ENCODE measurements around the gene PTGDR2. TPM values are rescaled to one million over a fixed set of nuclear protein-coding genes. Genes with fewer than 3 reads are reported as not detected.

PTGDR2 gene
- total and polyA plus RNA-seq, 2 experiments from 2014 or later: 0.69 to 1.3 TPM

- WGBS (ENCODE audit: low lambda C conversion rate, missing lambda C conversion rate): under 1% methylated on average over 57 of the region's 57 CpGs
- Histone ChIP-seq H3K36me3 (replicated peaks; ENCODE audit: insufficient read depth, low read depth) (no peaks in the 10 kb centered on the region), H4K20me1 (ENCODE audit: insufficient read depth, poor library complexity, severe bottlenecking) (no peaks in the 10 kb centered on the region), H3K27me3 (no peaks in the 10 kb centered on the region), H2AFZ (peak within 1 kb of the TSS; percentile 92), H3K9me3 (ENCODE audit: low read depth) (no peaks in the 10 kb centered on the region), H3K4me1 (ENCODE audit: insufficient read depth) (peaks cover 23% of the 10 kb centered on the region), H3K79me2 (peaks cover 35% of the 10 kb centered on the region), H3K9me2 (replicated peaks; ENCODE audit: insufficient read depth) (no peaks in the 10 kb centered on the region), H3K4me2 (peak within 1 kb of the TSS; percentile 92), H3K4me3 (peak within 1 kb of the TSS; percentile 76), H3K27ac (peak within 1 kb of the TSS; percentile 77)
- DNase-seq (ENCODE audit: low spot score): peak; percentile 98
- no peak for TF ChIP-seq CTCF (IDR thresholded peaks at IDR 0.05; ENCODE audit: poor library complexity)
- TF ChIP-seq EZH2phosphoT487 (IDR thresholded peaks at IDR 0.05; ENCODE audit: low read depth, severe bottlenecking, unreplicated experiment): no peak
- TF ChIP-seq EZH2 (IDR thresholded peaks at IDR 0.05; ENCODE audit: borderline replicate concordance): no peak
These were observed 13.7 kb downstream of the PTGDR2 start, which contains the start of gene CCDC86 for GRCh38 chr11:60841797-60842667. Gene CCDC86, plus strand, starts transcription at chr11:60842113. Its CDS starts 12 bp downstream, at chr11:60842125.

GRCh38 chr11:60840470-60841430 is 15.0 kb downstream of the PTGDR2 start:
- peak overlapping the region; percentile 73 for H3K4me2 ChIP-seq
- H3K4me3 ChIP-seq: no peak overlapping the region
- no peaks in the 10 kb centered on the region for H4K20me1 ChIP-seq (ENCODE audit: insufficient read depth, poor library complexity, severe bottlenecking)
- no peaks in the 10 kb centered on the region for H3K9me2 ChIP-seq (replicated peaks; ENCODE audit: insufficient read depth)
- WGBS (ENCODE audit: low lambda C conversion rate, missing lambda C conversion rate): 85% methylated on average over 14 of the region's 14 CpGs
- H3K9me3 ChIP-seq (ENCODE audit: low read depth): no peaks in the 10 kb centered on the region
- no peaks in the 10 kb centered on the region for H3K36me3 ChIP-seq (replicated peaks; ENCODE audit: insufficient read depth, low read depth)
- peaks cover 23% of the 10 kb centered on the region for H3K4me1 ChIP-seq (ENCODE audit: insufficient read depth)
- no peaks in the 10 kb centered on the region for H3K27me3 ChIP-seq
- DNase-seq (ENCODE audit: low spot score): no peak
- peak overlapping the region; percentile 92 for H2AFZ ChIP-seq
- peaks cover 25% of the 10 kb centered on the region for H3K79me2 ChIP-seq
- TF ChIP-seq CTCF (IDR thresholded peaks at IDR 0.05; ENCODE audit: poor library complexity) (no peak), EZH2phosphoT487 (IDR thresholded peaks at IDR 0.05; ENCODE audit: low read depth, severe bottlenecking, unreplicated experiment) (no peak), EZH2 (IDR thresholded peaks at IDR 0.05; ENCODE audit: borderline replicate concordance) (no peak)
- peak overlapping the region; percentile 77 for H3K27ac ChIP-seq

GRCh38 chr11:60838132-60838531 is 17.6 kb downstream of the PTGDR2 start:
- H3K27ac ChIP-seq: no peak overlapping the region
- peaks cover 11% of the 10 kb centered on the region for H3K79me2 ChIP-seq
- H3K27me3 ChIP-seq: no peaks in the 10 kb centered on the region
- 65% methylated on average over 7 of the region's 7 CpGs for WGBS (ENCODE audit: low lambda C conversion rate, missing lambda C conversion rate)
- H3K36me3 ChIP-seq (replicated peaks; ENCODE audit: insufficient read depth, low read depth): no peaks in the 10 kb centered on the region
- no peaks in the 10 kb centered on the region for H4K20me1 ChIP-seq (ENCODE audit: insufficient read depth, poor library complexity, severe bottlenecking)
- H3K9me2 ChIP-seq (replicated peaks; ENCODE audit: insufficient read depth): no peaks in the 10 kb centered on the region
- DNase-seq (ENCODE audit: low spot score): no peak
- H3K4me3 ChIP-seq: no peak overlapping the region
- no peak overlapping the region for H3K4me2 ChIP-seq
- H2AFZ ChIP-seq: no peak overlapping the region
- TF ChIP-seq CTCF (IDR thresholded peaks at IDR 0.05; ENCODE audit: poor library complexity) (no peak), EZH2phosphoT487 (IDR thresholded peaks at IDR 0.05; ENCODE audit: low read depth, severe bottlenecking, unreplicated experiment) (no peak), EZH2 (IDR thresholded peaks at IDR 0.05; ENCODE audit: borderline replicate concordance) (no peak)
- H3K4me1 ChIP-seq (ENCODE audit: insufficient read depth): peaks cover 4% of the 10 kb centered on the region
- H3K9me3 ChIP-seq (ENCODE audit: low read depth): no peaks in the 10 kb centered on the region
